Measurements from ENCODE around the gene TACR2. TPM values are rescaled to one million over a fixed set of nuclear protein-coding genes. Genes with fewer than 3 reads are reported as not detected.

The TACR2 gene
- total and polyA plus RNA-seq, 8 donors = 0.56 to 133 (median 14.3) TPM; not detected in 1

DNA sequence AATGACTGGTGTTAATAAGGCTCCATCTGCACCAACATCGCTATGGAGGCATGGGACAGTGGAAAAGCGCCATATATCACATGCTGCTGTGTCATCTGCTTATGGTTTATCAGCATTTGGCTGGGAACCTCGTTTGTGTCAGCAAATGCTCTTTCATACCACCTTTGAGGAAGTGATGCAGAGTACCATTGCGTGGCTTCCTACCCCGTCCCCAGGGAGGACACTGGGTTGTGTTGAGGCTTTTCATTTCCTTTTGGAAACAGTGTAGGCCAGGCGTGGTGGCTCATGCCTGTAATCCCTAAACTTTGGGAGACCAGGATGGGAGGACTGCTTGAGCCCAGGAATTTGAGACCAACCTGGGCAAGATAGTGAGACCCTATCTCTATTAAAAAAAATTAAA, 6.8 kb downstream of the TACR2 start:
- H3K9me3 ChIP-seq = no peaks in the 10 kb centered on the region
- DNase-seq = peak in 1 of 2 donors; percentile 49
- WGBS, 5 donors = 55 to 68% (median 62%) methylated on average over 6 of the region's 6 CpGs
- no peak overlapping the region for H3K4me3 ChIP-seq
- H3K4me1 ChIP-seq = peaks cover 19 to 62% (median 41%) of the 10 kb centered on the region in 4 donors
- peak overlapping the region in 4 of 5 donors; percentile 85 to 95 (median 94) for H3K27ac ChIP-seq
- no peaks in the 10 kb centered on the region for H3K27me3 ChIP-seq
- intact Hi-C loops (cut with DNase I; ENCODE audit: low total_unique reads) = loop anchor here (5.0 kb wide), 1 partner anchor 97 kb away; no protein-coding TSS in a partner anchor
- TF ChIP-seq POLR2AphosphoS5 (IDR thresholded peaks at IDR 0.05) = peak in 1 of 3 donors; percentile 45
- no peak for TF ChIP-seq POLR2A (IDR thresholded peaks at IDR 0.05)
- peaks cover 0 to 11% (median 7%) of the 10 kb centered on the region in 4 donors for H3K36me3 ChIP-seq

- H3K36me3 ChIP-seq = peaks cover 0 to 19% (median 14%) of the 10 kb centered on the region in 4 donors
- peaks cover 19 to 63% (median 42%) of the 10 kb centered on the region in 4 donors for H3K4me1 ChIP-seq
- H3K4me3 ChIP-seq = peak overlapping the region; percentile 26 to 41 (median 33)
- DNase-seq = no peak
- peak overlapping the region; percentile 80 to 95 (median 92) for H3K27ac ChIP-seq
- TF ChIP-seq, protein P1, sequence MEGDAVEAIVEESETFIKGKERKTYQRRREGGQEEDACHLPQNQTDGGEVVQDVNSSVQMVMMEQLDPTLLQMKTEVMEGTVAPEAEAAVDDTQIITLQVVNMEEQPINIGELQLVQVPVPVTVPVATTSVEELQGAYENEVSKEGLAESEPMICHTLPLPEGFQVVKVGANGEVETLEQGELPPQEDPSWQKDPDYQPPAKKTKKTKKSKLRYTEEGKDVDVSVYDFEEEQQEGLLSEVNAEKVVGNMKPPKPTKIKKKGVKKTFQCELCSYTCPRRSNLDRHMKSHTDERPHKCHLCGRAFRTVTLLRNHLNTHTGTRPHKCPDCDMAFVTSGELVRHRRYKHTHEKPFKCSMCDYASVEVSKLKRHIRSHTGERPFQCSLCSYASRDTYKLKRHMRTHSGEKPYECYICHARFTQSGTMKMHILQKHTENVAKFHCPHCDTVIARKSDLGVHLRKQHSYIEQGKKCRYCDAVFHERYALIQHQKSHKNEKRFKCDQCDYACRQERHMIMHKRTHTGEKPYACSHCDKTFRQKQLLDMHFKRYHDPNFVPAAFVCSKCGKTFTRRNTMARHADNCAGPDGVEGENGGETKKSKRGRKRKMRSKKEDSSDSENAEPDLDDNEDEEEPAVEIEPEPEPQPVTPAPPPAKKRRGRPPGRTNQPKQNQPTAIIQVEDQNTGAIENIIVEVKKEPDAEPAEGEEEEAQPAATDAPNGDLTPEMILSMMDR (IDR thresholded peaks at IDR 0.05) = no peak
- TF ChIP-seq POLR2A (IDR thresholded peaks at IDR 0.05) (no peak), POLR2AphosphoS5 (IDR thresholded peaks at IDR 0.05) (no peak), EP300 (IDR thresholded peaks at IDR 0.05) (no peak)
- no peaks in the 10 kb centered on the region for H3K9me3 ChIP-seq
- WGBS, 5 donors = 11 to 18% (median 15%) methylated on average over 7 of the region's 7 CpGs
- H3K27me3 ChIP-seq = no peaks in the 10 kb centered on the region
- intact Hi-C loops (cut with DNase I; ENCODE audit: low total_unique reads) = no loop called here
Observed at GRCh38 chr10:69409176-69409495, 7.6 kb downstream of the TACR2 start.

DNA sequence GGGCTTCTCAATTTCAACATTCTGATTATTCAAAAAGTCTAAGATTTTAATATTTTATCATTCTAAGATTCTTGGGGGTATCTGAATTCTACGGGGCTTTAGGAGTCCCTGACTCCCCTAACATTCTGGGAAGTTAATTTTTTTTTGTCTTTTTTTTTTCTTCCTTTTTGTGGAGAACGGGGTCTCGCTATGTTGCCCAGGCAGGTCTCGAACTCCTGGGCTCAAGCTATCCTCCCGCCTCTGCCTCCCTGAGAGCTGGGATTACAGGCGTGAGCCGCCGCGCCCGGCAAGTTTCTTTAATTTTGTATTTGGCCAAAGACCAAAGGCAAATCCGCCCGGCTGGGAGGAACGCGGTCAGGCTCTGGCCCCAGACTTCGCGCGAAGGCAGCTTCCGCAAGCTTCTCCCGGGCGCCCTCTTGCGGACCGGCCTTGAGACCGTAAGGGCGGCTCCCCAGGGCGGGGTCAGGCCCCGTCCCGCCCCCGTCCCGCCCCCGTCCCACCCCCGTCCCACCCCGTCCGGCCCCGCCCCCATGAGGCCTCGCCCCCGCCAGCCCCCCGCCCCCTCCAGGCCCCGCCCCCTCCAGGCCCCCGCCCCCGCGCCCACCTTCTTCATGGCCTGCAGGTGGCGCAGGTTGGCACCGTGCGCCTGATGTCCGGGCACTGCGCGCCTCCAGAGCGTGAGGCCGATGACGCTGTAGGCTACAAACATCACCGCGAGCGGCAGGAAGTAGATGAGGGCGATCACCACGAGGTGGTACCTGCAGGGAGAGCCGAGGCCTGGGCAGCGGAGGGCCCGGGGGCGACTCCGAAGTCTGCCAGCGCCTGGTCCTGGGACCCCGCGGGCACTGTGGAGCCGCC, 8.2 kb downstream of the TACR2 start:
- intact Hi-C loops (cut with DNase I; ENCODE audit: low total_unique reads) = no loop called here
- peak; percentile 97 for DNase-seq
- peaks cover 0 to 25% (median 18%) of the 10 kb centered on the region in 4 donors for H3K36me3 ChIP-seq
- H3K27ac ChIP-seq = peak overlapping the region; percentile 80 to 95 (median 92)
- WGBS, 5 donors = 3 to 5% (median 4%) methylated on average over 34 to 58 of the region's 64 CpGs
- peak overlapping the region; percentile 26 to 41 (median 33) for H3K4me3 ChIP-seq
- no peaks in the 10 kb centered on the region for H3K9me3 ChIP-seq
- no peaks in the 10 kb centered on the region for H3K27me3 ChIP-seq
- TF ChIP-seq EP300 (IDR thresholded peaks at IDR 0.05) = no peak
- no peak for TF ChIP-seq POLR2A (IDR thresholded peaks at IDR 0.05)
- TF ChIP-seq, protein P1 (IDR thresholded peaks at IDR 0.05) = peak in 5 of 7 experiments; percentile 45 to 95 (median 73)
- TF ChIP-seq POLR2AphosphoS5 (IDR thresholded peaks at IDR 0.05) = peak; percentile 80 to 89 (median 80)
- H3K4me1 ChIP-seq = peaks cover 19 to 68% (median 44%) of the 10 kb centered on the region in 4 donors

- no peaks in the 10 kb centered on the region for H3K27me3 ChIP-seq
- H3K9me3 ChIP-seq = no peaks in the 10 kb centered on the region
- H3K36me3 ChIP-seq = peaks cover 4 to 32% (median 23%) of the 10 kb centered on the region in 4 donors
- peaks cover 19 to 68% (median 42%) of the 10 kb centered on the region in 4 donors for H3K4me1 ChIP-seq
- no peak for TF ChIP-seq POLR2AphosphoS5 (IDR thresholded peaks at IDR 0.05)
- TF ChIP-seq, protein P1 (IDR thresholded peaks at IDR 0.05) = no peak
- TF ChIP-seq POLR2A (IDR thresholded peaks at IDR 0.05) = no peak
- TF ChIP-seq EP300 (IDR thresholded peaks at IDR 0.05) = no peak
- WGBS, 5 donors = 68 to 75% (median 72%) methylated on average over 8 to 14 of the region's 14 CpGs
- DNase-seq = peak in 1 of 2 donors; percentile 65
- H3K27ac ChIP-seq = peak overlapping the region in 4 of 5 donors; percentile 85 to 95 (median 94)
- intact Hi-C loops (cut with DNase I; ENCODE audit: low total_unique reads) = no loop called here
- peak overlapping the region in 2 of 4 donors; percentile 5 to 17 for H3K4me3 ChIP-seq
Observed at GRCh38 chr10:69407621-69408301, 9.0 kb downstream of the TACR2 start.
